Gastrocnemius medialis (tissue), 4 donors: ENCODE results near the gene WDR53. TPM values are rescaled to one million over a fixed set of nuclear protein-coding genes. Genes with fewer than 3 reads are reported as not detected.
"Not testable (repeated sequence)": the region's sequence is repeated elsewhere in the genome, so short reads cannot be mapped to it uniquely, and the experiment has no call there.

Source experiments
- ATAC-seq, 2 donors: fragments of 150-250 bp; one replicate each; pipeline ENCODE4 v1.9.1; 2016
- DNase-seq, 2 donors: peaks; one replicate each; pipeline ENCODE4 v3.0.0-alpha.2; 2019
- H3K27ac ChIP-seq, 4 donors: fragments of 200-600 bp; sonication (generic); 1 replicate in 1 of 4; 2 replicates in 3 of 4; pipeline ENCODE4 v1.5.1; 2016 to 2018; ENCODE audit warnings: mild to moderate bottlenecking in 2 of 4, moderate library complexity in 1 of 4
- H3K27me3 ChIP-seq, 3 donors: fragments of 200-600 bp; sonication (generic) in 2 of 3; 1 replicate in 1 of 3; 2 replicates in 2 of 3; pipeline versions ENCODE4 v1.5.1 to v1.6.0; 2016 to 2019; ENCODE audit warnings: mild to moderate bottlenecking in 1 of 3, moderate library complexity in 1 of 3
- H3K36me3 ChIP-seq, 2 donors: fragments of 200-600 bp; sonication (generic) in 1 of 2; one replicate each; pipeline ENCODE4 v1.5.1; 2017 to 2018
- H3K4me1 ChIP-seq, 2 donors: fragments of 200-600 bp; sonication (generic) in 1 of 2; one replicate each; pipeline ENCODE4 v1.5.1; 2016 to 2017; ENCODE audit warnings: mild to moderate bottlenecking in 2 of 2
- H3K4me3 ChIP-seq, 4 donors: fragments of 200-600 bp; sonication (generic) in 3 of 4; 1 replicate in 1 of 4; 2 replicates in 3 of 4; pipeline ENCODE4 v1.5.1; 2016 to 2019; ENCODE audit warnings: mild to moderate bottlenecking in 2 of 4
- H3K9me3 ChIP-seq, 3 donors: fragments of 200-600 bp; sonication (generic) in 2 of 3; 1 replicate in 1 of 3; 2 replicates in 2 of 3; pipeline ENCODE4 v1.5.1; 2016 to 2019
- CTCF ChIP-seq, 5 experiments: fragments of 450-650 bp in 3 of 5; fragments of 200-600 bp in 2 of 5; sonication (generic) in 2 of 5; IDR thresholded peaks in 4 of 5; conservative IDR thresholded peaks in 1 of 5; 1 replicate in 4 of 5; 2 replicates in 1 of 5; pipeline ENCODE4 v1.5.1; 2016 to 2019; ENCODE audit warnings: antibody characterized with exemption in 5 of 5, mild to moderate bottlenecking in 3 of 5, moderate library complexity in 3 of 5
- POLR2A ChIP-seq, 2 donors: fragments of 450-650 bp; IDR thresholded peaks; one replicate each; pipeline ENCODE4 v1.6.1; 2017; ENCODE audit warnings: antibody characterized with exemption in 2 of 2, mild to moderate bottlenecking in 2 of 2, moderate library complexity in 2 of 2
- in situ Hi-C, 4 donors: fragments of 200-750 bp; cut with MboI; loops; one replicate each; pipeline versions ENCODE4 v1.15.0 to v1.8.0; 2017; ENCODE audit warnings: low sequenced_read_pairs in 4 of 4
- intact Hi-C: fragments of 100-400 bp; cut with DNase I; formaldehyde crosslinking; loops from one replicate; pipeline ENCODE4 v1.15.1; 2023; ENCODE audit warnings: low total_unique reads
- total RNA-seq, 4 donors: library from RNA; depleted of rRNA; stranded (reverse); fragments of >200 nt; gene quantifications; one replicate each; pipeline versions ENCODE4 v1.1.0 to v1.2.3, GENCODE V29; 2016

The WDR53 gene
- total RNA-seq, 4 donors from 2014 or later = 4.8 to 8.3 (median 6.7) TPM

DNA sequence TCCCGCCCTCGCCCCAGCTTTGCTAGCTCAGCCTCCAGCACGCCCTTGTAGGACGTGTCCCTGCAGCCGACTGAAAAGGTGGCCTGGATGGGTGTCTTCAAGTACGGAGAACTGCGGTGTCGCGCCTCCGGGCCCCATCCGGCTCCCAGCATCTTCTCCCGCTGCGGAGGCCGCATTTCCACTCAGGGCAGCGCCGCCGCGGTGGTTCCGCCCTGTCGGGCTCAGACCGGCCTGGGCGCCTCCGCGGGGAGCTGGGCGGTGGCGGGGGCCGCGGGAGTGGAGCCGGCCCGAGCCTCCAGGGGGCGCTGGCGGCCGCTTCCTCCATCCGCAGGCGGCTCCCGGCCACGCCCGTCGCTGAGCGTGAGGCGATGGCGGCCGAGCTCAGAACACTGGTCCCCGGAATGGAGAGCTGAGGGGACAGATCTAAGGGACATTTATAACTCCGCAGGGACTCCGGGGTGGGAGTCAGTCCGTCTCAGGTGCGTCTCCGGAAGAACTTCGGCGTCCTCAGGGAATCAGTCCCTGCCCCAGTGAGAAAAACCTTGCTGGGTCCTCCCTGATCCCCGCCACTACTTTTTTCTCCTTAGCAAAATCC is 39.6 kb downstream of the WDR53 start:
- Histone ChIP-seq H3K9me3 (no peaks in the 10 kb centered on the region), H3K27ac (peak overlapping the region in 1 of 4 donors; percentile 32), H3K36me3 (no peaks in the 10 kb centered on the region), H3K4me3 (peak overlapping the region; percentile 37 to 53 (median 44)), H3K27me3 (peaks cover 0 to 5% (median 0%) of the 10 kb centered on the region in 3 donors), H3K4me1 (no peaks in the 10 kb centered on the region)
- in situ Hi-C loops (loop anchor here in 1 of 4 donors (10.0 kb wide), 1 partner anchor 274 kb away; no protein-coding TSS in a partner anchor), intact Hi-C loops (loop anchor here (2.0 kb wide), 1 partner anchor 104 kb away; no protein-coding TSS in a partner anchor)
- DNase-seq = peak; percentile 27 to 41
- ATAC-seq = peak; percentile 90 to 95
- TF ChIP-seq POLR2A (IDR thresholded peaks at IDR 0.05) (no peak), CTCF (IDR thresholded peaks at IDR 0.05 in 4 of 5, conservative IDR thresholded peaks at IDR 0.05 in 1 of 5) (peak; percentile 62 to 90 (median 75))

DNA sequence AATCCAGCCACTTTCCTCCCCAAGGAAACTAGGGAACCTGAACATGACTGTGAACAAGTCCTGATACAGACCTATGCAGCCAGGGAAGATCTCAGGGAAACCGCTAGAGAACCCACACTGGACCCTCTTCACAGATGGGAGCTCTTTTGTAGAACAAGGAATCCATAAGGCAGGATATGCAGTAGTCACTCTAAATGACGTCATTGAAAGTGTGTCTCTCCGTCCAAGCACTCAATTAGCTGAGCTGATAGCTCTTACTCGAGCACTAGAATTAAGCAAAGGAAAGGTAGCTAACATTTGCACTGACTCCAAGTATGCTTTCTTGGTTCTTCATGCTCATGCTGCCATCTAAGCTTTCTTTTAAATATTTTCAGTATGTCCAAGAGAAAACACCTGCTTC is 43.2 kb downstream of the WDR53 start:
- no peak for TF ChIP-seq POLR2A (IDR thresholded peaks at IDR 0.05)
- TF ChIP-seq CTCF (IDR thresholded peaks at IDR 0.05 in 4 of 5, conservative IDR thresholded peaks at IDR 0.05 in 1 of 5) = no peak
- in situ Hi-C loops = loop anchor here in 1 of 4 donors (10.0 kb wide), 1 partner anchor 270 kb away; no protein-coding TSS in a partner anchor
- Histone ChIP-seq H3K36me3 (no peaks in the 10 kb centered on the region), H3K4me3 (no peak overlapping the region), H3K27ac (no peak overlapping the region), H3K9me3 (peaks cover 0 to under 1% (median under 1%) of the 10 kb centered on the region in 3 donors), H3K4me1 (no peaks in the 10 kb centered on the region), H3K27me3 (no peaks in the 10 kb centered on the region)
- ATAC-seq = no peak
- no peak for DNase-seq
- intact Hi-C loops = no loop called here

- DNase-seq = no peak
- intact Hi-C loops (no loop called here), in situ Hi-C loops (loop anchor here (5.0 to 25.0 kb wide), 3 partner anchors 267 to 437 kb away; partner anchors contain the start of gene TFRC (in 1 of the 4))
- ATAC-seq = no peak
- Histone ChIP-seq H3K27ac (no peak overlapping the region), H3K4me1 (no peaks in the 10 kb centered on the region), H3K4me3 (no peak overlapping the region), H3K27me3 (no peaks in the 10 kb centered on the region), H3K36me3 (no peaks in the 10 kb centered on the region), H3K9me3 (peaks cover 0 to 6% (median 4%) of the 10 kb centered on the region in 3 donors)
- TF ChIP-seq POLR2A (IDR thresholded peaks at IDR 0.05) (no peak), CTCF (IDR thresholded peaks at IDR 0.05 in 4 of 5, conservative IDR thresholded peaks at IDR 0.05 in 1 of 5) (no peak)
Measured at GRCh38 chr3:196524527-196524926, 43.8 kb downstream of the WDR53 start.

DNA sequence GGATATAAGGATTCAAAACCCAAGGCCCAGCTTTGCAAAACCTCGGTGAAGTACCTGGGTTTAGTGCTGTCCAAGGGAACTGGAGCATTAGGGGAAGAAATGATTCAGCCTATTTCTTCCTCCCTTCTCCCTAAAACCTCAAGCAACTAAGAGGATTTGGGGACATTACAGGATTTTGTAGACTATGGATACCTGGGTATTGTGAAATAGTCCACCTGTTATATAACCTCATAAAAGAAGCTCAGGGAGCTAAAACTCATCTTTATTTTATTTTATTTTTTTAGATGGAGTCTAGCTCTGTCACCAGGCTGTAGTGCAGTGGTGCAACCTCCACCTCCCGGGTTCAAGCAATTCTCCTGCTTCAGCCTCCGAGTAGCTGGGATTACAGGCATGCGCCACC is 44.5 kb downstream of the WDR53 start:
- H3K9me3 ChIP-seq = peaks cover 0 to 8% (median 4%) of the 10 kb centered on the region in 3 donors
- TF ChIP-seq POLR2A (IDR thresholded peaks at IDR 0.05) (no peak), CTCF (IDR thresholded peaks at IDR 0.05 in 4 of 5, conservative IDR thresholded peaks at IDR 0.05 in 1 of 5) (no peak)
- intact Hi-C loops = no loop called here
- H3K4me1 ChIP-seq = no peaks in the 10 kb centered on the region
- in situ Hi-C loops = loop anchor here (5.0 to 25.0 kb wide), 3 partner anchors 267 to 437 kb away; partner anchors contain the start of gene TFRC (in 1 of the 4)
- DNase-seq (no peak), ATAC-seq (no peak)
- H3K27me3 ChIP-seq = no peaks in the 10 kb centered on the region
- no peak overlapping the region for H3K27ac ChIP-seq
- H3K4me3 ChIP-seq = no peak overlapping the region
- H3K36me3 ChIP-seq = no peaks in the 10 kb centered on the region

GRCh38 chr3:196521291-196521690 is 47.1 kb downstream of the WDR53 start:
- H3K36me3 ChIP-seq, H3K27me3 ChIP-seq, ATAC-seq, intact Hi-C loops, H3K9me3 ChIP-seq, H3K27ac ChIP-seq, H3K4me3 ChIP-seq, H3K4me1 ChIP-seq, DNase-seq: not testable (repeated sequence)
- in situ Hi-C loops = loop anchor here (5.0 to 25.0 kb wide), 3 partner anchors 264 to 434 kb away; partner anchors contain the start of gene TFRC (in 1 of the 4)
